HG03159 (cell line): ENCODE results near the gene LGALS14.
"Not testable (repeated sequence)": the region's sequence is repeated elsewhere in the genome, so short reads cannot be mapped to it uniquely, and the experiment has no call there.

Experiments
- ATAC-seq: cut with Tn5 transposase; IDR thresholded peaks from one replicate; pipeline ENCODE4 v1.9.1; 2021; ENCODE audit warnings: mild to moderate bottlenecking, moderate library complexity; ENCODE audit not compliant: unreplicated experiment

LGALS14 gene

GRCh38 chr19:39692822-39693221 is 11.5 kb upstream of the LGALS14 start:
- ATAC-seq: no peak

GRCh38 chr19:39695759-39696158 is 8.5 kb upstream of the LGALS14 start:
- no peak for ATAC-seq

GRCh38 chr19:39696387-39696786 is 7.9 kb upstream of the LGALS14 start:
- no peak for ATAC-seq

DNA sequence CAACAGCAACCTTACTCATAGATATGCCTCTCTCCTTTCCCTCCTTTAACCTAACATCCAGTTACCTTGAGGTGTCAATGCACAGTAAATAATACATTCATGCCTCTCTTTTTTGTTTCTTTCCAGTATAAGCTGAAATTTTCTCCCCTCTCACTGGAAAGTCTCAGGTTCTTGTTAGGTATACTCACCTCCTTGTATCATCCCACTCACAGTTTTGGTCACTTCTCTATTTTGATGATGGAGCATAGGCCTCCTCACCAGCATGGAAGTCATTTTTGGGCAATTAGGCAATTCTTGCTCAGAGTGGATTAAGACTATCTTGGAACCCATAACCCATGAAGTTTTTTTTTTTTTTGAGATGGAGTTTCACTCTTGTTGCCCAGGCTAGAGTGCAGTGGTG is 5.7 kb upstream of the LGALS14 start:
- ATAC-seq: no peak

DNA sequence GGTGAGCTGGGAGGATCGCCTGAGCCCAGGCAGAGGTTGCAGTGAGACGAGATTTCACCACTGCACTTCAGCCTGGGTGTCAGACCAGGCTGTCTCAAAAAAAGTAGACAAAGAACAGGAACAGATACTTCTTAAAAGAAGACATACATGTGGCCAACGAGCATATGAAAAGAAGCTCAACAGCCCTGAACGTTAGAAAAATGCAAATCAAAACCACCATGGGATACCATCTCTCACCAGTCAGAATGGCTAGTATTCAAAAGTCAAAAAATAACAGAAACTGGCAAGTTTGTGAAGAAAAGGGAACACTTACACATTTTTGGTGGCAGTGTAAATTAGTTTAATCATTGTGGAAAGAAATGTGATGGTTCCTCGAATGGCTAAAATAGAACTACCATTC is 3.0 kb upstream of the LGALS14 start:
- no peak for ATAC-seq

- no peak for ATAC-seq
These were observed 1.4 kb downstream of the LGALS14 start for GRCh38 chr19:39705578-39706188.

GRCh38 chr19:39708594-39708993 is 4.3 kb downstream of the LGALS14 start:
- no peak for ATAC-seq

DNA sequence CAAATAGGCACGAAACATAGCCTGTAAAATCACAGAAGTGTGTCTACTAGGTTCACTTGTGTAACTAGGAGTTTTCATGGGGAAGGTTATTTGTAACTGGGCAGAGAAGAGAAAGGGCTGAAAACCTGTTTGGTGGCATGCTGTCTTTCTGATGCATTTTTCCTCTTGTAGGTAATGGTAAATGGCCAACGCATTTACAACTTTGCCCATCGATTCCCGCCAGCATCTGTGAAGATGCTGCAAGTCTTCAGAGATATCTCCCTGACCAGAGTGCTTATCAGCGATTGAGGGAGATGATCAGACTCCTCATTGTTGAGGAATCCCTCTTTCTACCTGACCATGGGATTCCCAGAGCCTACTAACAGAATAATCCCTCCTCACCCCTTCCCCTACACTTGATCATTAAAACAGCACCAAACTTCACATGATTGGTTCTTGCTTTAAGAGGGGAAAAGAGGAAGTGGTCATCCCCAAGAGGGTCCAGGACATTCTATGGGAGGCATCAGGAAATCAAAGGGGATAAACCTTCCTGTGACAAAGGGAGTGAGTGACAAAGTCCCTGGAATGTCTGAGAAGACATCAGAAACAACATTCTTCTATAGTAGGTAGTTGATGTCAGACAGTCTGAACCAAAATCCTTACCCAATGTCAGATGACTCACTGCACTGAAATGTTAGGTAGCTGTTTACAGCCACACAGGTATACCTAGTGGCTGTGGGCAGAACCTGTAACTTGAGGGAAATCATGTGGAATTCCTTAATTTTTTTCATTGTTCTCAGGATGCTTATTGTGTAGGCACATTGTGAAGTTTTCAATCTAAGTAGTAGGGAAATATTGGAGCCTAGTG is 5.0 kb downstream of the LGALS14 start:
- no peak for ATAC-seq

GRCh38 chr19:39710333-39710890 is 6.1 kb downstream of the LGALS14 start:
- no peak for ATAC-seq

DNA sequence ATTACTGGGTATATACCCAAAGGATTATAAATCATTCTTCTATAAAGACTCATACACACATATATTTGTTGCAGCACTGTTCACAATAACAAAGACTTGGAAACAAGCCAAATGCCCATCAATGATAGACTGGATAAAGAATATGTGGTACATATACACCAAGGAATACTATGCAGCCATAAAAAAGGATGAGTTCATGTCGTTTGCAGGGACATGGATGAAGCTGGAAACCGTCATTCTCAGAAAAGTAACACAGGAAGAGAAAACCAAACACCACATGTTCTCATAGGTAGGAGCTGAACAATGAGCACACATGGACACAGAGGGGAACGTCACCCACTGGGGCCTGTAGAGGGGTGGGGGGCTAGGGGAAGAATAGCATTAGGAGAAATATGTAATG is 15.9 kb downstream of the LGALS14 start:
- not testable (repeated sequence) for ATAC-seq

DNA sequence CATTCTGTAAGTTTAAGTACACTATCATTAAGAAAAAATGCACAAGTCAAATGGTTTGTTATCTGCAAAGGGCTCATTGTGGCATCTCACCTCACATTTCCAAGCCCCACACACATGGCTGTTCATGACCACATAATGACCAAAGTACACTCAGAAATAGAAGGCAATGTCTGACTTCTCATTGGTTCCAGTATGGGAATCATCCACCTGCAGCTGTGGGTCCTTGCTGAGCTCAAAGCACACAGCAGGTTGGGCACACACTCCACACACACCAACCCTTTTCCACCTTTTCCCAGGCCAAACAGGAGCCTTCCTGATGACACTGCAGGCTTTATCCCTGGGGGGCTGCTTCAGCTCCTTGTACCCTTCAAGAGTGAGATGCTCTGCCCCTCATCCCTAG is 21.7 kb downstream of the LGALS14 start:
- ATAC-seq: no peak

GRCh38 chr19:39727070-39727800 is 23.0 kb downstream of the LGALS14 start:
- no peak for ATAC-seq

GRCh38 chr19:39728040-39728439 is 23.8 kb downstream of the LGALS14 start:
- ATAC-seq: no peak

GRCh38 chr19:39729594-39729993 is 25.3 kb downstream of the LGALS14 start:
- ATAC-seq: no peak

GRCh38 chr19:39731685-39732084 is 27.4 kb downstream of the LGALS14 start:
- no peak for ATAC-seq

DNA sequence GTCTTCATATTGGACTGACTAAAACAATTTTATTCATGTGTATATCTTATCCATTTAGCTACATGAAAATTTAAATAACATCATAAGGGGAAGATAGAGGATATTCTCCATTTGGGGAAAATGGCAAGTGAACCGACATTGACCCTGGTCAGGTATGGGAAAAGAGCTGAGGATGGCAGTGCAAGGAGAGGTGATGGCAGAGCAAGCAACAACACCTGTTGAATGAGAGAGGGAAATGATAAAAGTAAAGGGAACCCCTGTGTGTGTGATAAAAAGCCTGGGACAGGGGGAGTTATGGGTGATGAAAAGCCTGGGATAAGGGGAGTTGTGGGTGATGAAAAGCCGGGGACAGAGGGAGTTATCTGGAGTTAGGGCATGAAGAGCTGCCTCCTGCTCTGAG is 29.6 kb downstream of the LGALS14 start:
- no peak for ATAC-seq

GRCh38 chr19:39735688-39736087 is 31.4 kb downstream of the LGALS14 start:
- ATAC-seq: no peak

DNA sequence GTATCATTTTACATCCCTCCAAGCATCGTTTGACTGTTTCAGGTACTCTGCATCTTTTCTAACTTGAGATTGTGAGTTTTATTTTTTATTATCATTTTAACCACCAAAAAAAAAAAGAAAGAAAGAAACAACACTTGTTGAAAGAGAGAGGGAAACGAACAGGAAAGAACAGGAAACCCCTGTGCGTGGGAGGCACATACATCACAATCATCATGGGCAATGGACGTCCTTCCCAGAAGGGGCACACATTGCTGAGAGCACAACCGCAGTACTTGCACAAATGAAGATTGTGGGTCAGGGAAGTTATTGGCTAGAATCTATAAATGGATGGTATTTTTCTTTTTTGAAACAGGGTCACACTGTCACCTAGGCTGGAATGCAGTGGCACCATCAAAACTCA is 31.8 kb downstream of the LGALS14 start:
- no peak for ATAC-seq

DNA sequence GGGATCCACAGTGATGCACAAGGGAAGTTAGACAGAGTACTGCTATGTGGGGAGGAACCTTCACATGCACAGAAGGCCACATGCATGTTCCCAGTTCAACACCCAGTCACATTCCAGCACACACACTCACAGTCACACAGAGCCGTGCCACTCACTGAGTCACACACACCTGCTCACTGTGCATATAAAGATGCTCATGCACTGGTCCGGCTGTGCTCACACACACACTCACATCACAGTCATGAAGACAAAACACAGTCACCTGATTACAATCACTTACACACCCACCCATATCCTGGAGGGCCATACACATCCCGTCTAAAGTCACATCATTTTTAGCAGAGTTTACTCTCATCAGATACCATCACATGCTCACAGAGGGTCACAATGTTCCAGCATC is 33.1 kb downstream of the LGALS14 start:
- no peak for ATAC-seq

GRCh38 chr19:39737891-39738290 is 33.6 kb downstream of the LGALS14 start, which contains the start of gene CLC:
Gene CLC, minus strand, starts transcription at chr19:39738029. Its CDS starts 77 bp downstream, at chr19:39737952.
- ATAC-seq: no peak

GRCh38 chr19:39738814-39739213 is 34.5 kb downstream of the LGALS14 start:
- no peak for ATAC-seq
